K562 (cell line): ENCODE results near the gene ZNF239. TPM values are rescaled to one million over a fixed set of nuclear protein-coding genes. Genes with fewer than 3 reads are reported as not detected.
"Not testable (repeated sequence)": the region's sequence is repeated elsewhere in the genome, so short reads cannot be mapped to it uniquely, and the experiment has no call there.

ENCODE experiments used
- ATAC-seq: fragments of 200-7000 bp; cut with Tn5 transposase; 3 replicates; pipeline ENCODE4 v1.9.1; 2020; ENCODE audit warnings: moderate library complexity
- BruUV-seq: library from RNA; stranded (reverse); fragments of 400-500 nt; replicated peaks from 2 replicates; lab custom pipeline; 2021; lab: Mats Ljungman, UMichigan
- CTCF ChIA-PET: fragments of 300-600 bp; formaldehyde crosslinking; extraction: SDS; loops from one replicate; lab custom pipeline; 2021; ENCODE audit warnings: low intra/inter-chr PET ratio; lab: Yijun Ruan, JAX
- POLR2A ChIA-PET: fragments of 300-600, 350-650 bp; sonication (Branson Sonifier 250); formaldehyde crosslinking; extraction: SDS; loops from one replicate; lab custom pipeline; 2021; ENCODE audit warnings: antibody characterized with exemption, inconsistent platforms; lab: Yijun Ruan, JAX
- DNase-seq, 4 experiments: peaks; one replicate each; pipeline versions ENCODE4 v3.0.0 to v3.0.0-alpha.2; 2011 to 2018; ENCODE audit warnings: low spot score in 3 of 4, mixed read lengths in 3 of 4; ENCODE audit errors: extremely low read depth in 1 of 4
- FAIRE-seq: peaks from 2 replicates; lab custom pipeline; 2011; peaks lifted over from hg19 to GRCh38; lab: Jason Lieb, UNC
- H2AFZ ChIP-seq: 2 replicates; pipeline ENCODE4 v1.6.0; 2011; ENCODE audit warnings: low read depth, low read length, control low read depth, inconsistent platforms
- H3K27ac ChIP-seq: fragments of 200-600 bp; 3 replicates; pipeline ENCODE4 v1.8.0; 2011; ENCODE audit warnings: low read depth, mild to moderate bottlenecking, control low read depth, inconsistent platforms, low read length, moderate library complexity, mixed read lengths; ENCODE audit errors: extremely low read depth
- H3K27me3 ChIP-seq, 2 experiments: fragments of 300-600 bp in 1 of 2; 2 replicates in 1 of 2; 3 replicates in 1 of 2; pipeline versions ENCODE4 v1.6.0 to v1.8.0; 2011; ENCODE audit warnings: inconsistent platforms in 2 of 2, low read length in 2 of 2, mild to moderate bottlenecking in 1 of 2, mixed read lengths in 1 of 2, moderate library complexity in 1 of 2; ENCODE audit not compliant: control insufficient read depth in 2 of 2, insufficient read depth in 2 of 2
- H3K36me3 ChIP-seq: fragments of 300-600 bp; 3 replicates; pipeline ENCODE4 v1.8.0; 2011; ENCODE audit warnings: mild to moderate bottlenecking, low read length, inconsistent platforms; ENCODE audit not compliant: control insufficient read depth, insufficient read depth
- H3K4me1 ChIP-seq, 2 experiments: fragments of 200-600 bp in 1 of 2; replicated peaks in 1 of 2; 2 replicates in 1 of 2; 3 replicates in 1 of 2; pipeline versions ENCODE4 v1.5.1 to v1.8.0; 2011; ENCODE audit warnings: inconsistent platforms in 2 of 2, low read length in 2 of 2, mild to moderate bottlenecking in 1 of 2, mixed read lengths in 1 of 2, moderate library complexity in 1 of 2; ENCODE audit not compliant: control insufficient read depth in 2 of 2, insufficient read depth in 2 of 2
- H3K4me2 ChIP-seq: 2 replicates; pipeline ENCODE4 v1.6.1; 2011; ENCODE audit warnings: low read length, control low read depth, inconsistent platforms, mixed read lengths; ENCODE audit not compliant: insufficient read depth
- H3K4me3 ChIP-seq: fragments of 200-600 bp; sonication (generic), shearing (Covaris generic); 2 replicates; pipeline ENCODE4 v1.5.1; 2016; ENCODE audit warnings: control low read depth, inconsistent platforms
- H3K79me2 ChIP-seq: fragments of 200-600 bp; 3 replicates; pipeline ENCODE4 v1.8.0; 2011; ENCODE audit warnings: low read length, inconsistent platforms; ENCODE audit not compliant: control insufficient read depth, insufficient read depth
- H3K9ac ChIP-seq, 2 experiments: 2 replicates each; pipeline versions ENCODE4 v1.6.0 to v1.6.1; 2011; ENCODE audit warnings: low read depth in 2 of 2, low read length in 2 of 2, control low read depth in 1 of 2, inconsistent platforms in 1 of 2, mild to moderate bottlenecking in 1 of 2, mixed read lengths in 1 of 2; ENCODE audit not compliant: insufficient read depth in 1 of 2
- H3K9me1 ChIP-seq: one replicate; pipeline ENCODE4 v1.6.0; 2011; ENCODE audit warnings: inconsistent platforms, mild to moderate bottlenecking, low read length, moderate library complexity; ENCODE audit not compliant: control insufficient read depth, insufficient read depth
- H3K9me3 ChIP-seq: replicated peaks from 2 replicates; pipeline ENCODE4 v1.5.1; 2011; ENCODE audit warnings: low read depth, low read length, inconsistent platforms; ENCODE audit not compliant: control insufficient read depth, insufficient read depth
- H4K20me1 ChIP-seq: replicated peaks from 2 replicates; pipeline ENCODE4 v1.6.1; 2011; ENCODE audit warnings: low read length, inconsistent platforms, mixed read lengths; ENCODE audit not compliant: control insufficient read depth, insufficient read depth
- PHF21A ChIP-seq: fragments of 450-650 bp; IDR thresholded peaks from 2 replicates; pipeline ENCODE4 v1.6.1; 2017; ENCODE audit warnings: low read depth, borderline replicate concordance
- TRIM24 ChIP-seq, 2 experiments: fragments of 450-650 bp; IDR thresholded peaks; 2 replicates each; pipeline ENCODE4 v1.6.1; 2016
- WGBS: fragments of 100-300 bp; shearing (Covaris generic); methylation state at CpG from one replicate; pipeline ENCODE4 v1.1.6; 2016; ENCODE audit warnings: low coverage, mixed read lengths; ENCODE audit not compliant: insufficient coverage; ENCODE audit errors: missing lambda C conversion rate; 5-methylcytosine and 5-hydroxymethylcytosine counted together
- in situ Hi-C: fragments of 300-500 bp; cut with MboI; formaldehyde crosslinking; loops from 4 replicates; pipeline ENCODE4 v1.15.0; 2018; ENCODE audit warnings: inconsistent platforms, mixed read lengths
- intact Hi-C: fragments of 100-400 bp; cut with micrococcal nuclease; formaldehyde crosslinking; loops from 2 replicates; pipeline ENCODE4 v1.14.2; 2022
- polyA plus RNA-seq, 8 experiments: library from polyadenylated mRNA; depleted of rRNA in 4 of 8; stranded (reverse) in 5 of 8; unstranded in 3 of 8; fragments of >200 nt; fragmentation: Nextera tagmentation in 2 of 8; fragmentation: Illumina TruSeq in 1 of 8; extraction: Ambion mirVana in 2 of 8; extraction: Trizol in 1 of 8; gene quantifications; 2 replicates each; pipeline versions ENCODE4 v1.2.1 to v1.2.3, GENCODE V29; 2011 to 2014; ENCODE audit warnings: inconsistent platforms in 1 of 8, missing spikeins in 1 of 8
- total RNA-seq, 7 experiments: library from RNA; depleted of rRNA in 6 of 7; stranded (reverse); fragments of >200 nt in 6 of 7; fragmentation: Illumina TruSeq in 2 of 7; extraction: Trizol in 2 of 7; gene quantifications; 2 replicates each; pipeline versions ENCODE4 v1.2.1 to v1.2.3, GENCODE V29; 2011 to 2021; ENCODE audit warnings: low replicate concordance in 1 of 7
- TF ChIP-seq, protein P1 (sequence below), 2 experiments: fragments of 450-650 bp; IDR thresholded peaks; 2 replicates each; pipeline ENCODE4 v1.6.1; 2018; ENCODE audit warnings: mild to moderate bottlenecking in 2 of 2, low read depth in 1 of 2; ENCODE audit not compliant: partially characterized antibody in 2 of 2

ZNF239 gene
- total and polyA plus RNA-seq, 9 of the 15 experiments (the other 6 are each of a cell fraction or from before 2014, with no cell fraction given), result 13.7 to 26.7 (median 23.4) TPM

DNA sequence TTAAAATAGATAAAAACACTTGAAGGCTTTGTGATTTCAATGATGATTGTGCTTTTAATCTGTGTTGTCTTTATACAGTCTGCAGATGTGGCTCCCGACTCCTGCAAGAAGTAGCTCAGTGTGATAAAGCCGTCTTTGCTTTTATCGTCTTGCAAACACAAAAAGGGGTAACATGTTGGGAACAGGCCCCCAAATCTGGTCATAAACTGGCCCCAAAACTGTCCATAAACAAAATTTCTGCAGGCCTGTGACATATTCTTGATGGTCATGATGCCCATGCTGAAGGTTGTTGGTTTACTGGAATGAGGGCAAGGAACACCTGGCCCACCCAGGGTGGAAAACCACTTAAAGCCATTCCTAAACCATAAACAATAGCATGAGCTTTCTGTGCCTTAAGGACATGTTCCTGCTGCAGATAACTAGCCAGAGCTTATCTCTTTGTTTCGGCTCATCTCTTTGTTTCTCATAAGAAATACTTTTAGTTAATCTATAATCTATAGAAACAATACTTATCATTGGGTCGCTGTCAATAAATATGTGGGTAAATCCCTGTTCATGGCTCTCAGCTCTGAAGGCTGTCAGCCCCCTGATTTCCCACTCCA, 17.0 kb upstream of the ZNF239 start (continued):
- TF ChIP-seq, protein P1, sequence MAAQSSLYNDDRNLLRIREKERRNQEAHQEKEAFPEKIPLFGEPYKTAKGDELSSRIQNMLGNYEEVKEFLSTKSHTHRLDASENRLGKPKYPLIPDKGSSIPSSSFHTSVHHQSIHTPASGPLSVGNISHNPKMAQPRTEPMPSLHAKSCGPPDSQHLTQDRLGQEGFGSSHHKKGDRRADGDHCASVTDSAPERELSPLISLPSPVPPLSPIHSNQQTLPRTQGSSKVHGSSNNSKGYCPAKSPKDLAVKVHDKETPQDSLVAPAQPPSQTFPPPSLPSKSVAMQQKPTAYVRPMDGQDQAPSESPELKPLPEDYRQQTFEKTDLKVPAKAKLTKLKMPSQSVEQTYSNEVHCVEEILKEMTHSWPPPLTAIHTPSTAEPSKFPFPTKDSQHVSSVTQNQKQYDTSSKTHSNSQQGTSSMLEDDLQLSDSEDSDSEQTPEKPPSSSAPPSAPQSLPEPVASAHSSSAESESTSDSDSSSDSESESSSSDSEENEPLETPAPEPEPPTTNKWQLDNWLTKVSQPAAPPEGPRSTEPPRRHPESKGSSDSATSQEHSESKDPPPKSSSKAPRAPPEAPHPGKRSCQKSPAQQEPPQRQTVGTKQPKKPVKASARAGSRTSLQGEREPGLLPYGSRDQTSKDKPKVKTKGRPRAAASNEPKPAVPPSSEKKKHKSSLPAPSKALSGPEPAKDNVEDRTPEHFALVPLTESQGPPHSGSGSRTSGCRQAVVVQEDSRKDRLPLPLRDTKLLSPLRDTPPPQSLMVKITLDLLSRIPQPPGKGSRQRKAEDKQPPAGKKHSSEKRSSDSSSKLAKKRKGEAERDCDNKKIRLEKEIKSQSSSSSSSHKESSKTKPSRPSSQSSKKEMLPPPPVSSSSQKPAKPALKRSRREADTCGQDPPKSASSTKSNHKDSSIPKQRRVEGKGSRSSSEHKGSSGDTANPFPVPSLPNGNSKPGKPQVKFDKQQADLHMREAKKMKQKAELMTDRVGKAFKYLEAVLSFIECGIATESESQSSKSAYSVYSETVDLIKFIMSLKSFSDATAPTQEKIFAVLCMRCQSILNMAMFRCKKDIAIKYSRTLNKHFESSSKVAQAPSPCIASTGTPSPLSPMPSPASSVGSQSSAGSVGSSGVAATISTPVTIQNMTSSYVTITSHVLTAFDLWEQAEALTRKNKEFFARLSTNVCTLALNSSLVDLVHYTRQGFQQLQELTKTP (IDR thresholded peaks at IDR 0.05; ENCODE audit: low read depth in 1 of 2, partially characterized antibody in 2 of 2), result peak in 1 of 2 experiments; percentile 92
- peak in 1 of 2 experiments; percentile 45; a peak in 1 of 4 replicates for TF ChIP-seq TRIM24 (IDR thresholded peaks at IDR 0.05)
- TF ChIP-seq, all 486 proteins: peak for 7

GRCh38 chr10:43586730-43587115, 12.3 kb upstream of the ZNF239 start:
- intact Hi-C loops, H3K27ac ChIP-seq, DNase-seq, BruUV-seq, CTCF ChIA-PET, in situ Hi-C loops, H3K9me1 ChIP-seq, ATAC-seq, H3K9me3 ChIP-seq, H3K79me2 ChIP-seq, H3K36me3 ChIP-seq, H3K4me1 ChIP-seq, H3K4me2 ChIP-seq, H3K4me3 ChIP-seq, FAIRE-seq, H3K9ac ChIP-seq, H4K20me1 ChIP-seq: not testable (repeated sequence)
- POLR2A ChIA-PET, result interaction anchor here (0.7 kb wide), 1 partner anchor 8 kb away, joined by 3 read pairs; no protein-coding TSS in a partner anchor
- peak overlapping the region; percentile 72; the same call in 1 of the 2 replicates for H2AFZ ChIP-seq
- peaks cover 0 to 10% of the 10 kb centered on the region in 2 experiments; a peak in 2 of 5 replicates for H3K27me3 ChIP-seq
- 13% methylated on average over 3 of the region's 3 CpGs for WGBS
- TF ChIP-seq PHF21A, result 0 out of 2 replicates have a peak, but pooled peaks have one; percentile 38
